ENCODE measurements around the gene CNTN1. TPM values are rescaled to one million over a fixed set of nuclear protein-coding genes. Genes with fewer than 3 reads are reported as not detected.

CNTN1 gene
- total and polyA plus RNA-seq, 10 of the 15 experiments (the other 5 are each of a cell fraction or from before 2014, with no cell fraction given) = 0.06 to 0.14 TPM; not detected in 8

DNA sequence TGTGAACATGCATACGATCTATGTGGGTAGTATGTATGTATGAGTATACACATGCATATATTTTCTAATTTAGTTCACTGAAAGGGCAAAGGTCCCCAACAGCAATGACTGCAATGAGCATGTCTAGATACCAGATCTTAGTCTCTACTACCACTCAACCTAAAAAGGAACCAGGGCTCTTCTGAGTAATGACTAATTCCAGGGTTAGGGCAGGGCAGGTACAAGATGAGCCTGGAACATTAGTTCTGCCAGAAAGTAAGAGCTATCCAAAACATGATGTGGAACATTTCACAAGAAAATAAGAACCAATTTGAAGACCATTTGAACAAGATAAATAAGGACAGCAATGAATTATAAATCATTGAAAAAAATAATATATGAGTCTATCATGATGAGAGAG lies 404.6 kb downstream of the CNTN1 start:
- ChIA-PET CTCF (no interaction called here), SMC1A (ENCODE audit: uncharacterized antibody, unreplicated experiment) (no interaction called here), POLR2A (no interaction called here), RAD21 (ENCODE audit: unreplicated experiment) (no interaction called here)
- H3K9me3 ChIP-seq (replicated peaks; ENCODE audit: control insufficient read depth, insufficient read depth, low read length) = no peaks in the 10 kb centered on the region
- in situ Hi-C loops (cut with MboI) = no loop called here
- no peak overlapping the region for H3K27ac ChIP-seq (ENCODE audit: control insufficient read depth, insufficient read depth)
- ATAC-seq = no peak
- H3K27me3 ChIP-seq (replicated peaks in 1 of 2; ENCODE audit: control insufficient read depth in 2 of 2, insufficient read depth in 2 of 2, low read length in 1 of 2) = no peaks in the 10 kb centered on the region
- no peak overlapping the region for H2AFZ ChIP-seq (ENCODE audit: control insufficient read depth, low read depth, low read length)
- intact Hi-C loops (cut with micrococcal nuclease; ENCODE audit: unreplicated experiment) = no loop called here
- H3K9ac ChIP-seq (ENCODE audit: control insufficient read depth, insufficient read depth, low read length) = no peak overlapping the region
- FAIRE-seq = no peak
- no peak for DNase-seq (ENCODE audit: low read depth, low spot score)
- H3K4me2 ChIP-seq (ENCODE audit: control insufficient read depth, insufficient read depth) = no peak overlapping the region
- no peaks in the 10 kb centered on the region for H3K79me2 ChIP-seq (ENCODE audit: control insufficient read depth, insufficient read depth, low read length)
- 4% methylated on average over 1 of the region's 1 CpG for WGBS (ENCODE audit: insufficient coverage, insufficient replicate concordance, low lambda C conversion rate, missing lambda C conversion rate)
- H3K4me1 ChIP-seq (ENCODE audit: control insufficient read depth, insufficient read depth, low read length) = no peaks in the 10 kb centered on the region
- no peaks in the 10 kb centered on the region for H3K36me3 ChIP-seq (ENCODE audit: control insufficient read depth in 2 of 2, insufficient read depth in 2 of 2, low read length in 1 of 2)
- no TSS peak for BruUV-seq (replicated peaks)
- no peak overlapping the region for H3K4me3 ChIP-seq
- no peaks in the 10 kb centered on the region for H4K20me1 ChIP-seq (ENCODE audit: control insufficient read depth, insufficient read depth)
- TF ChIP-seq SP1 (IDR thresholded peaks at IDR 0.05; ENCODE audit: low read depth, low read length) = no peak
- TF ChIP-seq SRF (IDR thresholded peaks at IDR 0.05; ENCODE audit: low read depth in 2 of 2, low read length in 2 of 2) = no peak
- no peak for TF ChIP-seq ASH2L (IDR thresholded peaks at IDR 0.05; ENCODE audit: borderline replicate concordance, low read depth)
- TF ChIP-seq, protein P1, sequence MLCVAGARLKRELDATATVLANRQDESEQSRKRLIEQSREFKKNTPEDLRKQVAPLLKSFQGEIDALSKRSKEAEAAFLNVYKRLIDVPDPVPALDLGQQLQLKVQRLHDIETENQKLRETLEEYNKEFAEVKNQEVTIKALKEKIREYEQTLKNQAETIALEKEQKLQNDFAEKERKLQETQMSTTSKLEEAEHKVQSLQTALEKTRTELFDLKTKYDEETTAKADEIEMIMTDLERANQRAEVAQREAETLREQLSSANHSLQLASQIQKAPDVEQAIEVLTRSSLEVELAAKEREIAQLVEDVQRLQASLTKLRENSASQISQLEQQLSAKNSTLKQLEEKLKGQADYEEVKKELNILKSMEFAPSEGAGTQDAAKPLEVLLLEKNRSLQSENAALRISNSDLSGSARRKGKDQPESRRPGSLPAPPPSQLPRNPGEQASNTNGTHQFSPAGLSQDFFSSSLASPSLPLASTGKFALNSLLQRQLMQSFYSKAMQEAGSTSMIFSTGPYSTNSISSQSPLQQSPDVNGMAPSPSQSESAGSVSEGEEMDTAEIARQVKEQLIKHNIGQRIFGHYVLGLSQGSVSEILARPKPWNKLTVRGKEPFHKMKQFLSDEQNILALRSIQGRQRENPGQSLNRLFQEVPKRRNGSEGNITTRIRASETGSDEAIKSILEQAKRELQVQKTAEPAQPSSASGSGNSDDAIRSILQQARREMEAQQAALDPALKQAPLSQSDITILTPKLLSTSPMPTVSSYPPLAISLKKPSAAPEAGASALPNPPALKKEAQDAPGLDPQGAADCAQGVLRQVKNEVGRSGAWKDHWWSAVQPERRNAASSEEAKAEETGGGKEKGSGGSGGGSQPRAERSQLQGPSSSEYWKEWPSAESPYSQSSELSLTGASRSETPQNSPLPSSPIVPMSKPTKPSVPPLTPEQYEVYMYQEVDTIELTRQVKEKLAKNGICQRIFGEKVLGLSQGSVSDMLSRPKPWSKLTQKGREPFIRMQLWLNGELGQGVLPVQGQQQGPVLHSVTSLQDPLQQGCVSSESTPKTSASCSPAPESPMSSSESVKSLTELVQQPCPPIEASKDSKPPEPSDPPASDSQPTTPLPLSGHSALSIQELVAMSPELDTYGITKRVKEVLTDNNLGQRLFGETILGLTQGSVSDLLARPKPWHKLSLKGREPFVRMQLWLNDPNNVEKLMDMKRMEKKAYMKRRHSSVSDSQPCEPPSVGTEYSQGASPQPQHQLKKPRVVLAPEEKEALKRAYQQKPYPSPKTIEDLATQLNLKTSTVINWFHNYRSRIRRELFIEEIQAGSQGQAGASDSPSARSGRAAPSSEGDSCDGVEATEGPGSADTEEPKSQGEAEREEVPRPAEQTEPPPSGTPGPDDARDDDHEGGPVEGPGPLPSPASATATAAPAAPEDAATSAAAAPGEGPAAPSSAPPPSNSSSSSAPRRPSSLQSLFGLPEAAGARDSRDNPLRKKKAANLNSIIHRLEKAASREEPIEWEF (IDR thresholded peaks at IDR 0.05; ENCODE audit: insufficient replicate concordance, low read depth, low read length) = no peak
- no peak for TF ChIP-seq ZZZ3 (IDR thresholded peaks at IDR 0.05; ENCODE audit: control insufficient read depth, insufficient read length, low read depth)
- TF ChIP-seq, protein P2, sequence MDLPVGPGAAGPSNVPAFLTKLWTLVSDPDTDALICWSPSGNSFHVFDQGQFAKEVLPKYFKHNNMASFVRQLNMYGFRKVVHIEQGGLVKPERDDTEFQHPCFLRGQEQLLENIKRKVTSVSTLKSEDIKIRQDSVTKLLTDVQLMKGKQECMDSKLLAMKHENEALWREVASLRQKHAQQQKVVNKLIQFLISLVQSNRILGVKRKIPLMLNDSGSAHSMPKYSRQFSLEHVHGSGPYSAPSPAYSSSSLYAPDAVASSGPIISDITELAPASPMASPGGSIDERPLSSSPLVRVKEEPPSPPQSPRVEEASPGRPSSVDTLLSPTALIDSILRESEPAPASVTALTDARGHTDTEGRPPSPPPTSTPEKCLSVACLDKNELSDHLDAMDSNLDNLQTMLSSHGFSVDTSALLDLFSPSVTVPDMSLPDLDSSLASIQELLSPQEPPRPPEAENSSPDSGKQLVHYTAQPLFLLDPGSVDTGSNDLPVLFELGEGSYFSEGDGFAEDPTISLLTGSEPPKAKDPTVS (IDR thresholded peaks at IDR 0.05; ENCODE audit: low read depth, low read length) = no peak
- no peak for TF ChIP-seq BCL11A (IDR thresholded peaks at IDR 0.05; ENCODE audit: low read depth, low read length)
- no peak for TF ChIP-seq KDM1A (IDR thresholded peaks at IDR 0.05; ENCODE audit: borderline replicate concordance)
- TF ChIP-seq, protein P3, sequence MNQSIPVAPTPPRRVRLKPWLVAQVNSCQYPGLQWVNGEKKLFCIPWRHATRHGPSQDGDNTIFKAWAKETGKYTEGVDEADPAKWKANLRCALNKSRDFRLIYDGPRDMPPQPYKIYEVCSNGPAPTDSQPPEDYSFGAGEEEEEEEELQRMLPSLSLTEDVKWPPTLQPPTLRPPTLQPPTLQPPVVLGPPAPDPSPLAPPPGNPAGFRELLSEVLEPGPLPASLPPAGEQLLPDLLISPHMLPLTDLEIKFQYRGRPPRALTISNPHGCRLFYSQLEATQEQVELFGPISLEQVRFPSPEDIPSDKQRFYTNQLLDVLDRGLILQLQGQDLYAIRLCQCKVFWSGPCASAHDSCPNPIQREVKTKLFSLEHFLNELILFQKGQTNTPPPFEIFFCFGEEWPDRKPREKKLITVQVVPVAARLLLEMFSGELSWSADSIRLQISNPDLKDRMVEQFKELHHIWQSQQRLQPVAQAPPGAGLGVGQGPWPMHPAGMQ (IDR thresholded peaks at IDR 0.05; ENCODE audit: borderline replicate concordance) = no peak
- TF ChIP-seq, protein P4, sequence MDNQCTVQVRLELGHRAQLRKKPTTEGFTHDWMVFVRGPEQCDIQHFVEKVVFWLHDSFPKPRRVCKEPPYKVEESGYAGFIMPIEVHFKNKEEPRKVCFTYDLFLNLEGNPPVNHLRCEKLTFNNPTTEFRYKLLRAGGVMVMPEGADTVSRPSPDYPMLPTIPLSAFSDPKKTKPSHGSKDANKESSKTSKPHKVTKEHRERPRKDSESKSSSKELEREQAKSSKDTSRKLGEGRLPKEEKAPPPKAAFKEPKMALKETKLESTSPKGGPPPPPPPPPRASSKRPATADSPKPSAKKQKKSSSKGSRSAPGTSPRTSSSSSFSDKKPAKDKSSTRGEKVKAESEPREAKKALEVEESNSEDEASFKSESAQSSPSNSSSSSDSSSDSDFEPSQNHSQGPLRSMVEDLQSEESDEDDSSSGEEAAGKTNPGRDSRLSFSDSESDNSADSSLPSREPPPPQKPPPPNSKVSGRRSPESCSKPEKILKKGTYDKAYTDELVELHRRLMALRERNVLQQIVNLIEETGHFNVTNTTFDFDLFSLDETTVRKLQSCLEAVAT (IDR thresholded peaks at IDR 0.05) = no peak
- TF ChIP-seq, protein P5, sequence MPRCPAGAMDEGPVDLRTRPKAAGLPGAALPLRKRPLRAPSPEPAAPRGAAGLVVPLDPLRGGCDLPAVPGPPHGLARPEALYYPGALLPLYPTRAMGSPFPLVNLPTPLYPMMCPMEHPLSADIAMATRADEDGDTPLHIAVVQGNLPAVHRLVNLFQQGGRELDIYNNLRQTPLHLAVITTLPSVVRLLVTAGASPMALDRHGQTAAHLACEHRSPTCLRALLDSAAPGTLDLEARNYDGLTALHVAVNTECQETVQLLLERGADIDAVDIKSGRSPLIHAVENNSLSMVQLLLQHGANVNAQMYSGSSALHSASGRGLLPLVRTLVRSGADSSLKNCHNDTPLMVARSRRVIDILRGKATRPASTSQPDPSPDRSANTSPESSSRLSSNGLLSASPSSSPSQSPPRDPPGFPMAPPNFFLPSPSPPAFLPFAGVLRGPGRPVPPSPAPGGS (IDR thresholded peaks at IDR 0.05; ENCODE audit: borderline replicate concordance, insufficient read depth, low read depth, low read length, poor library complexity, severe bottlenecking) = no peak
